ENCODE results near the gene PARP15. TPM values are rescaled to one million over a fixed set of nuclear protein-coding genes. Genes with fewer than 3 reads are reported as not detected.

The PARP15 gene
- total RNA-seq, 3 donors from 2014 or later, result 1.2 to 2.0 (median 1.4) TPM

DNA sequence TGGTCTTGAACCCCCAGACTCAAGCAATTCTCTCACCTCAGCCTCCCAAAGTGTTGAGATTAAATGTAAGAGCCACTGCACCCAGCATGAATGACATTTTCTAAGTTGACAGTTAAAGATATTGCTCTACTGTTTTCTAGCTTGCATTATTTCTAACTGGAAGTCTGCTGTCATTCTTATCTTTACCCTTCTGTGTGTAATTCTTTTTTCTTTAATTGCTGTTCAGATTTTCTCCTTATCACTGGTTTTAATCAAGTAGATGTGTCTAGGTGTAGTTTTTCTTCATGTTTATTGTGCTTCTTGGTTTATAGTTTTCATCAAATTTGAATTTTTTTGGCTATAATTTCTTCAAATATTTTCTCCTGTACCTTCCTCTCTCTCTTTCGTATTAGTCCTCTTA is 4.9 kb downstream of the PARP15 start:
- DNase-seq (no peak), ATAC-seq (no peak)
- intact Hi-C loops (cut with DNase I, micrococcal nuclease), result no loop called here
- Histone ChIP-seq H3K36me3 (ENCODE audit: low read depth) (no peaks in the 10 kb centered on the region), H3K4me1 (ENCODE audit: low read depth) (no peaks in the 10 kb centered on the region), H3K9me3 (peaks cover 15% of the 10 kb centered on the region), H3K4me3 (no peak overlapping the region)
- TF ChIP-seq, protein P1, sequence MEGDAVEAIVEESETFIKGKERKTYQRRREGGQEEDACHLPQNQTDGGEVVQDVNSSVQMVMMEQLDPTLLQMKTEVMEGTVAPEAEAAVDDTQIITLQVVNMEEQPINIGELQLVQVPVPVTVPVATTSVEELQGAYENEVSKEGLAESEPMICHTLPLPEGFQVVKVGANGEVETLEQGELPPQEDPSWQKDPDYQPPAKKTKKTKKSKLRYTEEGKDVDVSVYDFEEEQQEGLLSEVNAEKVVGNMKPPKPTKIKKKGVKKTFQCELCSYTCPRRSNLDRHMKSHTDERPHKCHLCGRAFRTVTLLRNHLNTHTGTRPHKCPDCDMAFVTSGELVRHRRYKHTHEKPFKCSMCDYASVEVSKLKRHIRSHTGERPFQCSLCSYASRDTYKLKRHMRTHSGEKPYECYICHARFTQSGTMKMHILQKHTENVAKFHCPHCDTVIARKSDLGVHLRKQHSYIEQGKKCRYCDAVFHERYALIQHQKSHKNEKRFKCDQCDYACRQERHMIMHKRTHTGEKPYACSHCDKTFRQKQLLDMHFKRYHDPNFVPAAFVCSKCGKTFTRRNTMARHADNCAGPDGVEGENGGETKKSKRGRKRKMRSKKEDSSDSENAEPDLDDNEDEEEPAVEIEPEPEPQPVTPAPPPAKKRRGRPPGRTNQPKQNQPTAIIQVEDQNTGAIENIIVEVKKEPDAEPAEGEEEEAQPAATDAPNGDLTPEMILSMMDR (IDR thresholded peaks at IDR 0.05), result no peak

DNA sequence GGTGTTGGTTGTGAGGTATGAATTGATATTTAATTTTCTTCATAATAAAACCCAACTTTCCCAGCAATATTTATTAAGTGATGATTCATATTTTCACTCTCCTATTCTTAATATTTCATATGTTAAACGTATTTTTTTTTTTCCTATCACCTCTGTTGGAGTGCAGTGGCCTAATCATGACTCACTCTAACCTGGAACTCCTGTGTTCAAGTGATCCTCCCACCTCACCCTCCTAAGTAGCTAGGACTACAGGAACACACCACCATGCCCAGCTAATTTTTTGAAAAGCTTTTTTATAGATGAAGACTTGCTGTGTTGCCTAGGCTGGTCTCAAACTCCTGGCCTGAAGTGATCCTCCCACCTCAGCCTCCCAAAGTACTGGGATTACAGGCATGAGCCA is 8.6 kb downstream of the PARP15 start:
- intact Hi-C loops (cut with DNase I, micrococcal nuclease), result no loop called here
- TF ChIP-seq, protein P1 (IDR thresholded peaks at IDR 0.05), result no peak
- H3K4me3 ChIP-seq, result no peak overlapping the region

DNA sequence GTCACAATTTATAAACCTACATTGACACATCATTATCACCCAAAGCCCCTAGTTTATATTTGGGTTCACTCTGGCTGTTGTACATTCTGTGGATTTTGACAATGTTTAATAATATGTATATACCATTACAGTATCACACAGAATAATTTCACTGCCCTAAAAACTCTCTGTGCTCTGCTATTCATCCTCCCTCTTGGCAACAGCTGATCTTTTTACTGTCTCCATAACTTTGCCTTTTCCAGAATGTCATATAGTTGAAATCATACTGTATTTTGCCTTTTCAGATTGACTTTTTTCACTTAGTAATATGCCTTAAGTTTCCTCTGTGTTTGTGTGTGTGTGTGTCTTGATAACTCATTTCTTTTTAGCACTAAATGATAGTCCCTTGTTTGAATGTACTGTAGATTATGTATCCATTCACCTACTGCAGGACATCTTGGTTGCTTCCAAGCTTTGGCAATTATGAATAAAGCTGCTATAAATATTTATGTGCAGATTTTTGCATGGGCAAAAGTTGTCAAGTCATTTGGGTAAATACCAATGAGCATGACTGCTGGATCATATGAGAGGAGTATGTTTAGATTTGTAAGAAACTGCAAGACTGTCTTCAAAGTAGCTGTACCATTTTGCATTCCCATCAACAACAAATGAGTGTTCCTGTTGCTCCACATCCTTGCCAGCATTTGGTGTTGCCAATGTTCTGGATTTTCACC is 9.5 kb downstream of the PARP15 start:
- H3K4me1 ChIP-seq (ENCODE audit: low read depth), result no peaks in the 10 kb centered on the region
- H3K4me3 ChIP-seq, result no peak overlapping the region
- DNase-seq (no peak), ATAC-seq (no peak)
- intact Hi-C loops (cut with DNase I, micrococcal nuclease), result no loop called here
- H3K9me3 ChIP-seq, result peaks cover 12% of the 10 kb centered on the region
- TF ChIP-seq, protein P1 (IDR thresholded peaks at IDR 0.05), result no peak
- H3K36me3 ChIP-seq (ENCODE audit: low read depth), result no peaks in the 10 kb centered on the region

More for the DNA sequence above, 8.6 kb downstream of the PARP15 start:
- ATAC-seq (no peak), DNase-seq (no peak)
- Histone ChIP-seq H3K4me1 (ENCODE audit: low read depth) (no peaks in the 10 kb centered on the region), H3K36me3 (ENCODE audit: low read depth) (no peaks in the 10 kb centered on the region), H3K9me3 (peaks cover 15% of the 10 kb centered on the region)

DNA sequence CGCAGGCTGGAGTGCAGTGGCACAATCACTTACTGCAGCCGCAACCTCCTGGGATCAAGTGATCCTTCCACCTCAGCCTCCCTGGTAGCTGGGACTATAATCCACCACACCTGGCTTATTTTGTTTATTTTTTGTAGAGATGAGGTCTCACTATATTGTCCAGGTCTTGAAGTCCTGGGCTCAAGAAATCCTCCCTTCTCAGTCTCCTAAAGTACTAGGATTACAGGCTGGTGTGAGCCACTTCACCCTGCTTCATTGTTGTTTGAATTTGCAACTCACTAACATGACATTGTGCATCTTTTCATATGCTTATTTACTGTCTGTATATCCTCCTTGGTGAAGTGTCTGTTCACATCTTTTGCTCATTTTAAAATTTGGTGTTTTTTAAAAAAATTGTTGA is 10.1 kb downstream of the PARP15 start:
- intact Hi-C loops (cut with DNase I, micrococcal nuclease), result no loop called here
- ATAC-seq, result no peak
- no peak overlapping the region for H3K4me3 ChIP-seq
- peaks cover 6% of the 10 kb centered on the region for H3K9me3 ChIP-seq
- TF ChIP-seq, protein P1 (IDR thresholded peaks at IDR 0.05), result no peak
- no peaks in the 10 kb centered on the region for H3K36me3 ChIP-seq (ENCODE audit: low read depth)
- no peaks in the 10 kb centered on the region for H3K4me1 ChIP-seq (ENCODE audit: low read depth)
- DNase-seq, result no peak

DNA sequence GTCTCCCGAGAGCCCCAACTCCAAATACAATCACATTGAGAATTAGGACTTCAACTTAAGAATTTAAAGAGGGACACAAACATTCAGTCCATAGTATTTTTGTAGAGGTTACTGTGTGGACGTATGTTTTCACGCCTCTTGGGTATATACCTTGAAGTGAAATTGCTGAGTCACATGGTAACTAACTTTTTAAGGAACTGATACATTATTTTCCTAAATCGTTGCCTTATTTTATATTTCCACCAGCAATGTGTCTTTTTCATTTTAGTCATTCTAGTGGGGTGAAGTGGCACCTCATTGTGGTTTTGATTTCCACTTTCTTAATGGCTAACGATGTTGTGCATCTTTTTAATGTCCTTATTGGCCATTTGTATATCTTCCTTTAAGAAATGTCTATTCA is 11.8 kb downstream of the PARP15 start:
- ATAC-seq, result no peak
- Histone ChIP-seq H3K4me3 (no peak overlapping the region), H3K9me3 (no peaks in the 10 kb centered on the region), H3K4me1 (ENCODE audit: low read depth) (no peaks in the 10 kb centered on the region), H3K36me3 (ENCODE audit: low read depth) (no peaks in the 10 kb centered on the region)
- intact Hi-C loops (cut with DNase I, micrococcal nuclease), result no loop called here
- TF ChIP-seq, protein P1 (IDR thresholded peaks at IDR 0.05), result no peak
- DNase-seq, result no peak

Measured in mucosa of descending colon (tissue), 3 donors.